Measurements from ENCODE around the gene VTI1A. TPM values are rescaled to one million over a fixed set of nuclear protein-coding genes. Genes with fewer than 3 reads are reported as not detected.

The VTI1A gene
- total and polyA plus RNA-seq, 2 of the 8 experiments (the other 6 are each of a cell fraction or from before 2014, with no cell fraction given): 6.0 to 20.0 TPM

DNA sequence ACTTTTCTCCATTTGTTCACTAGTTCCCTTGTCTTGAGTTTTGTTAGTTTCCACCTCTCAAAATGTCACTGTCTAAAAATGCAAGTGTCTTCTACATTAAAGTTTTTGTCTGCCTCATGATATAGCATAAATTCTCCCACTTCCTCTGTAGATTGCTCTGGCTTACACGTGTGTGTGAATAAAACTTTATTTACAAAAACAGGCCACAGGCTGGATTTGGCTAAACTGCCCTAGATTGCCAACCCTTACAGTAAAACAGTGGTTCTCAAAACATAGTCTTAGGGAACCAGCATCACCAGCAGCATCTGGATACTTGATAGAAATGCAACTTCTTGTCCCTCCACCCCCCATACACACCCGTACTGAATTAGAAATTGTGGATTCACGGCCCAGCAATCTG, 207.8 kb downstream of the VTI1A start:
- H2BK20ac ChIP-seq (ENCODE audit: low read length): no peak overlapping the region
- H4K91ac ChIP-seq (replicated peaks; ENCODE audit: insufficient read length, low read length): no peak overlapping the region
- H3K4me2 ChIP-seq (ENCODE audit: insufficient read depth in 1 of 2, low read depth in 2 of 2, low read length in 2 of 2): no peak overlapping the region
- no peaks in the 10 kb centered on the region for H3K79me1 ChIP-seq (ENCODE audit: low read depth, low read length)
- H3K36me3 ChIP-seq (ENCODE audit: control insufficient read depth in 2 of 4, insufficient read depth in 4 of 4, low read length in 3 of 4): no peaks in the 10 kb centered on the region
- H2BK12ac ChIP-seq (ENCODE audit: low read depth, low read length): no peak overlapping the region
- no peaks in the 10 kb centered on the region for H3K9me3 ChIP-seq (ENCODE audit: insufficient read depth in 2 of 2, low read depth in 1 of 2, low read length in 1 of 2)
- H3K14ac ChIP-seq (ENCODE audit: insufficient read length): no peak overlapping the region
- no peak overlapping the region for H3K9ac ChIP-seq (replicated peaks in 1 of 4; ENCODE audit: extremely low read depth in 1 of 4, low read depth in 3 of 4, low read length in 3 of 4)
- no peak overlapping the region for H3K18ac ChIP-seq (ENCODE audit: extremely low read depth, low read length)
- WGBS, 2 experiments (ENCODE audit: extremely low coverage in 1 of 2, insufficient coverage in 1 of 2, insufficient read length in 1 of 2, insufficient replicate concordance in 2 of 2, low coverage in 1 of 2, low lambda C conversion rate in 2 of 2, missing lambda C conversion rate in 1 of 2): 91% methylated on average over 3 of the region's 3 CpGs; no CpG with 5 or more reads in 1 of the 2 experiments
- no peak overlapping the region for H3K56ac ChIP-seq (replicated peaks; ENCODE audit: insufficient read length, low read depth, low read length)
- no peak overlapping the region for H4K5ac ChIP-seq (ENCODE audit: insufficient read length, low read depth, low read length)
- ChIA-PET POLR2A (ENCODE audit: partially characterized antibody) (no interaction called here), CTCF (ENCODE audit: partially characterized antibody) (no interaction called here)
- no peak overlapping the region for H3K4ac ChIP-seq (replicated peaks; ENCODE audit: insufficient read length, low read depth, low read length)
- no peak overlapping the region for H2BK120ac ChIP-seq (replicated peaks; ENCODE audit: low read depth, low read length)
- no peak overlapping the region for H3K23ac ChIP-seq (ENCODE audit: insufficient read length)
- no peak for FAIRE-seq
- DNase-seq (ENCODE audit: low read depth in 1 of 2, low spot score in 2 of 2): no peak
- no peak overlapping the region for H2BK15ac ChIP-seq (ENCODE audit: low read length)
- no peaks in the 10 kb centered on the region for H3K23me2 ChIP-seq (ENCODE audit: low read depth, low read length)
- no peak overlapping the region for H4K8ac ChIP-seq (ENCODE audit: extremely low read depth, insufficient read depth, low read length)
- no peaks in the 10 kb centered on the region for H4K20me1 ChIP-seq (replicated peaks in 1 of 2; ENCODE audit: control insufficient read depth in 1 of 2, insufficient read depth in 2 of 2, low read length in 2 of 2)
- H2BK5ac ChIP-seq (ENCODE audit: low read depth, low read length): no peak overlapping the region
- peaks cover 0 to 6% (median 2%) of the 10 kb centered on the region in 4 experiments; a peak in 3 of 7 replicates for H3K4me1 ChIP-seq (replicated peaks in 1 of 4; ENCODE audit: control insufficient read depth in 3 of 4, insufficient read depth in 4 of 4, low read length in 3 of 4)
- no peaks in the 10 kb centered on the region for H3K27me3 ChIP-seq (replicated peaks in 1 of 4; ENCODE audit: control insufficient read depth in 3 of 4, extremely low read depth in 1 of 4, insufficient read depth in 3 of 4, low read length in 3 of 4)
- no peak overlapping the region for H2AK5ac ChIP-seq (ENCODE audit: low read depth, low read length)
- H3K4me3 ChIP-seq (ENCODE audit: extremely low read depth in 1 of 4, insufficient read depth in 2 of 4, low read depth in 3 of 4, low read length in 4 of 4): no peak overlapping the region
- no peak overlapping the region for H3K27ac ChIP-seq (ENCODE audit: low read depth, low read length)
- no peaks in the 10 kb centered on the region for H3K79me2 ChIP-seq (ENCODE audit: control insufficient read depth in 1 of 2, insufficient read depth in 2 of 2, low read length in 2 of 2)
- no peak overlapping the region for H2AFZ ChIP-seq (ENCODE audit: low read length)
- TF ChIP-seq SAP30 (IDR thresholded peaks at IDR 0.05; ENCODE audit: insufficient read depth, insufficient replicate concordance, low read length) (no peak), SIN3A (conservative IDR thresholded peaks at IDR 0.05 in 1 of 2, IDR thresholded peaks at IDR 0.05 in 1 of 2; ENCODE audit: low read depth in 1 of 2, low read length in 2 of 2) (no peak), YY1 (IDR thresholded peaks at IDR 0.05; ENCODE audit: low read depth, low read length) (no peak), BRCA1 (IDR thresholded peaks at IDR 0.05; ENCODE audit: low read depth, low read length) (no peak), SP1 (IDR thresholded peaks at IDR 0.05; ENCODE audit: low read depth, low read length) (no peak), CHD1 (IDR thresholded peaks at IDR 0.05; ENCODE audit: low read depth, low read length) (no peak), KDM5A (IDR thresholded peaks at IDR 0.05; ENCODE audit: low read length) (no peak), SIRT6 (IDR thresholded peaks at IDR 0.05; ENCODE audit: low read length) (no peak), ZNF274 (IDR thresholded peaks at IDR 0.05; ENCODE audit: borderline replicate concordance, extremely low read depth, low read length) (no peak), FOSL1 (IDR thresholded peaks at IDR 0.05; ENCODE audit: insufficient read depth, low read depth, low read length) (no peak), CBX5 (IDR thresholded peaks at IDR 0.05; ENCODE audit: low read depth, low read length) (no peak), TEAD4 (IDR thresholded peaks at IDR 0.05; ENCODE audit: low read depth, low read length) (no peak), SRF (IDR thresholded peaks at IDR 0.05; ENCODE audit: low read depth, low read length) (no peak), TAF1 (IDR thresholded peaks at IDR 0.05; ENCODE audit: low read depth, low read length) (no peak), RFX5 (IDR thresholded peaks at IDR 0.05; ENCODE audit: borderline replicate concordance, low read depth, low read length) (no peak), HDAC2 (IDR thresholded peaks at IDR 0.05; ENCODE audit: borderline replicate concordance in 1 of 2, low read depth in 2 of 2, low read length in 2 of 2) (no peak)
